Left lung (tissue), 10 donors: ENCODE results near the gene PARVB. TPM values are rescaled to one million over a fixed set of nuclear protein-coding genes. Genes with fewer than 3 reads are reported as not detected.
A peak's percentile ranks its signal among the peaks of the same experiment; 100 is the strongest.

Experiments
- ATAC-seq: fragments of 200-7000 bp; cut with Tn5 transposase; one replicate; pipeline ENCODE4 v1.9.1; 2020; ENCODE audit warnings: moderate library complexity
- DNase-seq, 4 donors: peaks; one replicate each; pipeline ENCODE4 v3.0.0-alpha.2; 2013 to 2020
- H3K27ac ChIP-seq, 2 donors: fragments of 200-600 bp; sonication (generic) in 1 of 2; one replicate each; pipeline versions ENCODE4 v1.5.0 to v1.8.0; 2020 to 2021
- H3K27me3 ChIP-seq, 2 donors: fragments of 200-600 bp; sonication (generic) in 1 of 2; one replicate each; pipeline versions ENCODE4 v1.5.0 to v1.8.0; 2020 to 2021
- H3K36me3 ChIP-seq, 2 donors: fragments of 200-600 bp; sonication (generic) in 1 of 2; one replicate each; pipeline versions ENCODE4 v1.5.0 to v1.8.0; 2020 to 2021
- H3K4me1 ChIP-seq, 2 donors: fragments of 200-600 bp; one replicate each; pipeline ENCODE4 v1.8.0; 2021
- H3K4me3 ChIP-seq, 2 donors: fragments of 200-600 bp; sonication (generic) in 1 of 2; one replicate each; pipeline versions ENCODE4 v1.5.0 to v1.8.0; 2020 to 2021; ENCODE audit warnings: mild to moderate bottlenecking in 1 of 2
- H3K9me3 ChIP-seq, 2 donors: fragments of 200-600 bp; sonication (generic) in 1 of 2; one replicate each; pipeline versions ENCODE4 v1.5.0 to v1.8.0; 2020 to 2021
- intact Hi-C, 2 donors: fragments of 100-400 bp; cut with DNase I; formaldehyde crosslinking; loops; one replicate each; pipeline versions ENCODE4 v1.11.2 to v1.14.2; 2022
- polyA plus RNA-seq, 6 donors: library from polyadenylated mRNA; unstranded; fragments of 120-200 nt; gene quantifications; one replicate each; pipeline ENCODE4 v1.2.1, GENCODE V29; 2013; ENCODE audit not compliant: insufficient read length in 6 of 6
- total RNA-seq, 2 donors: library from RNA; stranded (reverse); fragmentation: NEBNext Ultra II Directional; extraction: Animal tissue kit (Norgen Biotek cat#: 25700); gene quantifications; one replicate each; pipeline ENCODE4 v1.2.1, GENCODE V29; 2021
- TF ChIP-seq, protein P1 (sequence below), 2 donors: fragments of 200-600 bp; sonication (generic) in 1 of 2; IDR thresholded peaks; one replicate each; pipeline versions ENCODE4 v1.5.0 to v1.8.0; 2021; ENCODE audit warnings: antibody characterized with exemption in 2 of 2
- donor health status: DM: no; HTN: yes; CAD: no.
- donor health status: DM: no; HTN: no; CAD: no.

Gene PARVB
- total and polyA plus RNA-seq, 8 donors: 31.7 to 53.7 (median 34.0) TPM

DNA sequence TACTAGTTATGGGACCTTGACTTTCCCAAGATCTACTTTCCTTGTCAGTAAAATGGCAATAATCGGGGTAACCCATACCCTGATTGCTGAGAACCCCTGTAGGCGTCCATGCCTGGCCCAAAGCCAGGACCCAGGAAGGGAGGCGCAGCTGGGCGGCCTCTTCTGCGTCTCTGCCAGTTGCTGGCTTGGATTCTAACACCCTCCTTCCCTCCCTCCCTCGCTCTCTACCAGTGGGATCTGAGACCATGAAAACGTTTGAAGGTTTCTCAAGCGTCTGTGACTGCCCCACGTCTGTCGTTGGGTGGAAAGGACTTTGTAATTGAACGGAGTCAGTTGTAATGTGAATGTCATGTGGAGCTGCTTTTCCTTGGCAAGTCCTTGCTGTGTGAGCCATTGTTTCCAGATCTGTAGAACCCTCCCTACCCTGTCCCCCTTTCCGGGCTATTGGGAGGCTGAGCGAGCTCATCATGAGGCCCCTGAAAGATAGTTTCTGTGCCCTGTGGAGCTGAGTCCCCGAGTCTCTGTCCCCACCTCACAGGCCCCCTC is 47.8 kb downstream of the PARVB start:
- ATAC-seq: no peak
- Histone ChIP-seq H3K27ac (no peak overlapping the region), H3K4me1 (peaks cover 0 to 24% of the 10 kb centered on the region in 2 donors), H3K4me3 (no peak overlapping the region), H3K27me3 (no peaks in the 10 kb centered on the region), H3K36me3 (no peaks in the 10 kb centered on the region), H3K9me3 (no peaks in the 10 kb centered on the region)
- intact Hi-C loops: no loop called here
- TF ChIP-seq, protein P1, sequence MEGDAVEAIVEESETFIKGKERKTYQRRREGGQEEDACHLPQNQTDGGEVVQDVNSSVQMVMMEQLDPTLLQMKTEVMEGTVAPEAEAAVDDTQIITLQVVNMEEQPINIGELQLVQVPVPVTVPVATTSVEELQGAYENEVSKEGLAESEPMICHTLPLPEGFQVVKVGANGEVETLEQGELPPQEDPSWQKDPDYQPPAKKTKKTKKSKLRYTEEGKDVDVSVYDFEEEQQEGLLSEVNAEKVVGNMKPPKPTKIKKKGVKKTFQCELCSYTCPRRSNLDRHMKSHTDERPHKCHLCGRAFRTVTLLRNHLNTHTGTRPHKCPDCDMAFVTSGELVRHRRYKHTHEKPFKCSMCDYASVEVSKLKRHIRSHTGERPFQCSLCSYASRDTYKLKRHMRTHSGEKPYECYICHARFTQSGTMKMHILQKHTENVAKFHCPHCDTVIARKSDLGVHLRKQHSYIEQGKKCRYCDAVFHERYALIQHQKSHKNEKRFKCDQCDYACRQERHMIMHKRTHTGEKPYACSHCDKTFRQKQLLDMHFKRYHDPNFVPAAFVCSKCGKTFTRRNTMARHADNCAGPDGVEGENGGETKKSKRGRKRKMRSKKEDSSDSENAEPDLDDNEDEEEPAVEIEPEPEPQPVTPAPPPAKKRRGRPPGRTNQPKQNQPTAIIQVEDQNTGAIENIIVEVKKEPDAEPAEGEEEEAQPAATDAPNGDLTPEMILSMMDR (IDR thresholded peaks at IDR 0.05): no peak
- peak in 1 of 4 donors; percentile 28 for DNase-seq

DNA sequence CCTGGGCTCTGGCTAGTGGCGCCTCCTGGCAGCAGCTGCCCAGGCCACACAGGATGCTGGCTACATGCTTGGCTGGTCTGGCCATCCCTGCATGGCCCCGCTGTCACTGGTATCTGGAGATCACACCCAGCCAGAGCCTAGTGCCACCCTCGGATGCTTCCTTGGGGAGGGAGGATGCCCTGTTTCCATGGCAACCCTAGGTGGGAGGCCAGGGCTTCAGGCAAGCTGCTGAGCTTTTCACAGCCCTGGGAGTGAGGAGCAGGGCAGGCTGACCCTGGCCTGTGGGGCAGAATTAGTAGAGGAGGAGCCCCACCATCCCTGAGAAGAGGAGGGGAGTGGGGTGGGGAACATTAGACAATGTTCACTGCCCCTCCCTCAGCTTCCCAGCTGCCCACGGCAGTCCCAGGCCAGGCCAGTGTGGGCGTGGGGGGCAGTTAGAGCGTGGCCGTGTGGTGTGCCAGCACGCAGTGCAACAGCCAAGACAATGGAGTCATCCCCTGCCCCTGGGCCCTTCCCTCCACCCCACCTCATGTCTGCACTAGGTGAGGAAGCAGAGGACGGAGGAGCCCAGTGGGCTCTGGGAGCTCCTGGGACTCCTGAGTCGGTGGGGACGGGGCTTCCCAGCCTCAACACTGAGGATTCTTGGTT is 50.4 kb downstream of the PARVB start:
- Histone ChIP-seq H3K4me3 (no peak overlapping the region), H3K27ac (no peak overlapping the region), H3K9me3 (no peaks in the 10 kb centered on the region), H3K27me3 (no peaks in the 10 kb centered on the region), H3K4me1 (peaks cover 0 to under 1% of the 10 kb centered on the region in 2 donors), H3K36me3 (no peaks in the 10 kb centered on the region)
- DNase-seq: no peak
- no peak for ATAC-seq
- intact Hi-C loops: no loop called here
- TF ChIP-seq, protein P1 (IDR thresholded peaks at IDR 0.05): no peak

DNA sequence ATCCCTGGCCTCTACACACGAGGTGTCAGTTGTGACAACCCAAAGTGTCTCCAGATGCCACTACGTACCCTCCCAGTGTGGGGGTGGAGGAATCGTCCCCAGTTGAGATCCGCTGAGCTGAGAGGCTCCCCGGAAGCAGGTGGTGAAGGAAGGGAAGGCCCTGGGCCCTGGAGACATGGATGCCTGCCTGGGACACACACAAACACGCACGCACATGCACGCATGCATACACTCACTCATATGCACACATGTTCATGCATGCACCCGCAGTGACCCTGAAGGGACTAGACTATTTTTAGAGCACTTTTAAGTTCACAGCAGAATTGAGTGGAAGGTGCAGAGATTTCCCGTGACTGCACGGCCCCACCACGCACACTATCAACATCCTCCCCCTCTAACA is 50.9 kb downstream of the PARVB start:
- no peak overlapping the region for H3K27ac ChIP-seq
- ATAC-seq (no peak), DNase-seq (no peak)
- H3K9me3 ChIP-seq: no peaks in the 10 kb centered on the region
- H3K36me3 ChIP-seq: no peaks in the 10 kb centered on the region
- H3K4me1 ChIP-seq: no peaks in the 10 kb centered on the region
- no peaks in the 10 kb centered on the region for H3K27me3 ChIP-seq
- TF ChIP-seq, protein P1 (IDR thresholded peaks at IDR 0.05): no peak
- intact Hi-C loops: no loop called here
- H3K4me3 ChIP-seq: no peak overlapping the region

DNA sequence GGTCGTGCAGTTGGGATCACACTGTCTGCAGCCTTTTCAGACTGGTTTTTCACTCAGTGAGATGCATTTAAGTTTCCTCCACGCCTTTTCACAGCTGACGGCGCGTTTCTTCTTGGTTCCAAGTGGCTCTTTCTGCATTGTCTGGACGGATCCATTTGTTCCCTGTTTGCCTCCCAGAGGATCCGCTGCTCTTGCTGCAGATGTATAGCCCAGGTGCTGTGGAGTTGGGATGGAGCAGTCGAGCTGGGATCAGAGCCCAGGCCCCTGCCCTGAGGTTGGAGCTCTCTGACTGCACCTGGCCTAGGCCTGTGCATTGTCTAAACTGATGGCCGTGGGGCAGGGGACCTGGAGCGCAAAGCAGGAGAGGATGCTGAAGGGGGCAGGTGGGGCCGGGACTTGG is 51.6 kb downstream of the PARVB start:
- Histone ChIP-seq H3K4me3 (no peak overlapping the region), H3K27ac (no peak overlapping the region), H3K27me3 (no peaks in the 10 kb centered on the region), H3K9me3 (no peaks in the 10 kb centered on the region), H3K36me3 (no peaks in the 10 kb centered on the region), H3K4me1 (no peaks in the 10 kb centered on the region)
- TF ChIP-seq, protein P1 (IDR thresholded peaks at IDR 0.05): no peak
- no peak for ATAC-seq
- no peak for DNase-seq
- intact Hi-C loops: no loop called here

DNA sequence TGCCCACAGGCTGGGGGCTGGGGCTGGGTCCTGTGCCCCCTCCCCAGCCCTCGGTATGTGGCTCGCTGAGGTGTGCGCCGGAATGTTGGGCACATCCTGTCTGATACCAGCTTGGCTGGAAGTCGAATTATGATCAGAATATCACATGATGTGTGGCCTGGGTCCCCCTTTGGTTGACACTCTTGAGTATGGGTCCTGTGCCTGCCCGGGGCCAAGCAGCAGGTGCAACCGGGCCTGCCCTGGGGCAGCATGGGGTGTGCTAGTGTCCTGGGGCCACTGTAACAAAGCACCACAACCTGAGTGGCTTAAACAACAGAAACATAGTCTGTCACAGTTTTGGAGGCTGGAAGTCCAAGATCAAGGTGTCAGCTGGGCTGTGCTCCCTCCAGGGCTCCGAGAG is 52.7 kb downstream of the PARVB start:
- ATAC-seq (no peak), DNase-seq (no peak)
- Histone ChIP-seq H3K36me3 (no peaks in the 10 kb centered on the region), H3K9me3 (no peaks in the 10 kb centered on the region), H3K27ac (no peak overlapping the region), H3K4me3 (no peak overlapping the region), H3K27me3 (no peaks in the 10 kb centered on the region), H3K4me1 (peaks cover 0 to 7% of the 10 kb centered on the region in 2 donors)
- TF ChIP-seq, protein P1 (IDR thresholded peaks at IDR 0.05): no peak
- intact Hi-C loops: no loop called here
